ENCODE results near the gene TUBA4A. TPM values are rescaled to one million over a fixed set of nuclear protein-coding genes. Genes with fewer than 3 reads are reported as not detected.
A peak's percentile ranks its signal among the peaks of the same experiment; 100 is the strongest.

TUBA4A gene
- total and polyA plus RNA-seq, 2 of the 8 experiments (the other 6 are each of a cell fraction or from before 2014, with no cell fraction given), result 67.3 to 172 TPM

GRCh38 chr2:219291394-219291793 is 37.7 kb upstream of the TUBA4A start:
- Histone ChIP-seq H2BK20ac (ENCODE audit: low read length) (no peak overlapping the region), H3K23me2 (ENCODE audit: low read depth, low read length) (peaks cover 4% of the 10 kb centered on the region; the same call in 1 of the 2 replicates), H3K4me2 (ENCODE audit: insufficient read depth in 1 of 2, low read depth in 2 of 2, low read length in 2 of 2) (no peak overlapping the region), H4K20me1 (replicated peaks in 1 of 2; ENCODE audit: control insufficient read depth in 1 of 2, insufficient read depth in 2 of 2, low read length in 2 of 2) (peaks cover 0 to 2% of the 10 kb centered on the region in 2 experiments), H3K79me2 (ENCODE audit: control insufficient read depth in 1 of 2, insufficient read depth in 2 of 2, low read length in 2 of 2) (no peaks in the 10 kb centered on the region), H2AK5ac (ENCODE audit: low read depth, low read length) (no peak overlapping the region), H3K79me1 (ENCODE audit: low read depth, low read length) (no peaks in the 10 kb centered on the region), H3K4me3 (ENCODE audit: extremely low read depth in 1 of 4, insufficient read depth in 2 of 4, low read depth in 3 of 4, low read length in 4 of 4) (no peak overlapping the region), H3K56ac (replicated peaks; ENCODE audit: insufficient read length, low read depth, low read length) (no peak overlapping the region), H3K9me3 (ENCODE audit: insufficient read depth in 2 of 2, low read depth in 1 of 2, low read length in 1 of 2) (0 out of 4 replicates have a peak, but pooled peaks cover 0 to 5% of the 10 kb centered on the region in 2 experiments), H3K4me1 (replicated peaks in 1 of 4; ENCODE audit: control insufficient read depth in 3 of 4, insufficient read depth in 4 of 4, low read length in 3 of 4) (peaks cover 0 to 7% (median 2%) of the 10 kb centered on the region in 4 experiments; a peak in 6 of 7 replicates), H2BK120ac (replicated peaks; ENCODE audit: low read depth, low read length) (no peak overlapping the region), H3K18ac (ENCODE audit: extremely low read depth, low read length) (no peak overlapping the region), H4K91ac (replicated peaks; ENCODE audit: insufficient read length, low read length) (no peak overlapping the region), H3K27ac (ENCODE audit: low read depth, low read length) (no peak overlapping the region), H4K5ac (ENCODE audit: insufficient read length, low read depth, low read length) (no peak overlapping the region), H3K27me3 (replicated peaks in 1 of 4; ENCODE audit: control insufficient read depth in 3 of 4, extremely low read depth in 1 of 4, insufficient read depth in 3 of 4, low read length in 3 of 4) (peaks cover 0 to 22% (median 13%) of the 10 kb centered on the region in 4 experiments; a peak in 6 of 7 replicates), H3K9ac (replicated peaks in 1 of 4; ENCODE audit: extremely low read depth in 1 of 4, low read depth in 3 of 4, low read length in 3 of 4) (no peak overlapping the region), H3K4ac (replicated peaks; ENCODE audit: insufficient read length, low read depth, low read length) (no peak overlapping the region), H2BK15ac (ENCODE audit: low read length) (0 out of 2 replicates have a peak overlapping the region, but pooled peaks have one; percentile 61), H3K14ac (ENCODE audit: insufficient read length) (no peak overlapping the region), H2BK5ac (ENCODE audit: low read depth, low read length) (no peak overlapping the region), H3K23ac (ENCODE audit: insufficient read length) (no peak overlapping the region), H3K36me3 (ENCODE audit: control insufficient read depth in 2 of 4, insufficient read depth in 4 of 4, low read length in 3 of 4) (no peaks in the 10 kb centered on the region), H2BK12ac (ENCODE audit: low read depth, low read length) (no peak overlapping the region), H4K8ac (ENCODE audit: extremely low read depth, insufficient read depth, low read length) (no peak overlapping the region), H2AFZ (ENCODE audit: low read length) (no peak overlapping the region)
- CTCF ChIA-PET (ENCODE audit: partially characterized antibody), result interaction anchor here (0.6 to 11.7 kb wide), 11 partner anchors 10 to 262 kb away, joined by 3 to 220 read pairs (median 5); partner anchors contain the start of genes DNAJB2, PTPRN and TUBA4B
- POLR2A ChIA-PET (ENCODE audit: partially characterized antibody), result interaction anchor here (0.7 to 2.3 kb wide), 4 partner anchors 12 to 112 kb away, joined by 3 to 13 read pairs (median 4); partner anchors contain the start of genes DNAJB2 and TUBA4B
- no peak for FAIRE-seq
- DNase-seq (ENCODE audit: low read depth in 1 of 2, low spot score in 2 of 2), result no peak
- 91% methylated on average over 7 of the region's 7 CpGs; no CpG with 5 or more reads in 1 of the 2 experiments for WGBS, 2 experiments (ENCODE audit: extremely low coverage in 1 of 2, insufficient coverage in 1 of 2, insufficient read length in 1 of 2, insufficient replicate concordance in 2 of 2, low coverage in 1 of 2, low lambda C conversion rate in 2 of 2, missing lambda C conversion rate in 1 of 2)
- TF ChIP-seq TBP (IDR thresholded peaks at IDR 0.05; ENCODE audit: low read depth, low read length), result no peak
- TF ChIP-seq TCF12 (IDR thresholded peaks at IDR 0.05; ENCODE audit: low read depth, low read length), result no peak
- no peak for TF ChIP-seq GTF2F1 (IDR thresholded peaks at IDR 0.05; ENCODE audit: borderline replicate concordance, low read depth, low read length)
- TF ChIP-seq RFX5 (IDR thresholded peaks at IDR 0.05; ENCODE audit: borderline replicate concordance, low read depth, low read length), result no peak
- TF ChIP-seq POLR2AphosphoS5 (IDR thresholded peaks at IDR 0.05; ENCODE audit: low read depth, low read length), result no peak

All from H1 (cell line).